ENCODE data around the gene FYN.
"Not testable (repeated sequence)": the region's sequence is repeated elsewhere in the genome, so short reads cannot be mapped to it uniquely, and the experiment has no call there.

The FYN gene

DNA sequence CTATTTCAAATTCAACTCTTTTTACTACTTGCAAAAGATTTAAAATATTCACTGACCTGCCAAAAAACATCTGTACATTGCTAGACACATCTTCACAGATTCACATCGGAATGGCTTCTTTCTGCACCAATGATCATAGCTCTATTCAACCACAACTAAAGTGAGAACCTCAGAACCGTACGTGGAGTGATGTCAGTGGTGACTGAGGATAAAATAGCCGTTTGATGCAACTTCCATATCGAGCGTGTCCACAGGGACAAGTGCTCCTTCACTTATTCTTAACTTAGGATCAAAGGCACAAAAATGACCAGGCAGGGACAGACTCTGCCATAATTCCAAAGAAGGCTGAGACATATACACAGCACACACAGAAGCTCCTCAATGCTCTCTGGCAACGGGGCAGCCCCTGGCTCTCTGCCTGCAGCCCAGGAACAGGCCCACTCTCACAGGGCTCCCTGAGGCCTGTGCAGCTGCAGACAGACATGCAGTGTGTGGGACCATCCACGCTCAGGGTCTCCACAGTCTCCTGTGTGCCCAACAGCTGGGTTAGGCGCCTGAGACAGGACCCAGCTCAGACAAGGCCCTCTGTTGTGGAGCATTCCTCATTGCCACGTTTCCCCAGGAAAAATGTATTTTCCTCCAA lies 22.8 kb downstream of the FYN start:
- DNase-seq: no peak

DNA sequence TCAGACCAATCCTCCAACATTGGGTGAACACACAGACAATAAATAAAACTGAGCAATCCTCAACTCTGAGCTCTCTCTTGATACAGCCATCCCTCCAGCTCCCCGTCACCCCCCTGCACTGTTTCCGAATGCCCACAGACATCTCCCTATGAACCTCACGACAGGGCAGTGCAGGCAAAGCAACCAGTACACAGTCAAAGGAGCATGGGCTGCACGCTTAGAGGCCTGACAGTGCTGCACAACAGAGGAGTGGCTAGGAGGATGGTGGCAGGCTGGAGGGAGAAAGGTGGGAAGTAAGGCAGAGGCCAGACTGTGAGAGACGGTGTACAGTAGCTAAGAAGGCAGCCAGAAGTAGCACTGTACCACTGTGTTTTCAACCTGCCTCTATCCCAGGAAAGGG lies 24.0 kb downstream of the FYN start:
- DNase-seq: no peak

DNA sequence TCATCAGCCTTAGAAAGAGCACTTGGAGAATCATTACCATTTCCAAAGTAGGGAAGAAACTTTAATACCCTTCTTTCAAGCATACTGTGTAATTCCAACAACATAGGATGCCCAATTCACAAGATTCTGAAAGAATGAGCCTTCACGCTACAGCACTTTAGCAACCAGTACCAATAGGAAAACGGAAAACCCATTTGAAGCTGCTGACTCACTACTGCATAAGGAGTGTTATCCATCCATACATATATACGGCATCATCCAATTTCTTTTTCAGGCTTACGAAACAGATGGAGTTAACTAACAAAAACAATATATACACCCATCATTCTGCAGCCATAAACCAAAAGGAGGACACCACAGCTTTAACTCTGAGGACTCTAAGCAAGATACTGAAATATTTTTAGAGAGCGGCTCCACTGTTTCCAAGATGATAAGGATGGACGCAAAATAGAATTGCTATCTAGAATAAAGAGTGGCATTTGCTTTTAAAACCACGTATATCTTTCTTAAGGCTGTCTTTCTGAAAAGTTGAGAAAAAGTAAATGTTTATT lies 24.9 kb downstream of the FYN start:
- no peak for DNase-seq

DNA sequence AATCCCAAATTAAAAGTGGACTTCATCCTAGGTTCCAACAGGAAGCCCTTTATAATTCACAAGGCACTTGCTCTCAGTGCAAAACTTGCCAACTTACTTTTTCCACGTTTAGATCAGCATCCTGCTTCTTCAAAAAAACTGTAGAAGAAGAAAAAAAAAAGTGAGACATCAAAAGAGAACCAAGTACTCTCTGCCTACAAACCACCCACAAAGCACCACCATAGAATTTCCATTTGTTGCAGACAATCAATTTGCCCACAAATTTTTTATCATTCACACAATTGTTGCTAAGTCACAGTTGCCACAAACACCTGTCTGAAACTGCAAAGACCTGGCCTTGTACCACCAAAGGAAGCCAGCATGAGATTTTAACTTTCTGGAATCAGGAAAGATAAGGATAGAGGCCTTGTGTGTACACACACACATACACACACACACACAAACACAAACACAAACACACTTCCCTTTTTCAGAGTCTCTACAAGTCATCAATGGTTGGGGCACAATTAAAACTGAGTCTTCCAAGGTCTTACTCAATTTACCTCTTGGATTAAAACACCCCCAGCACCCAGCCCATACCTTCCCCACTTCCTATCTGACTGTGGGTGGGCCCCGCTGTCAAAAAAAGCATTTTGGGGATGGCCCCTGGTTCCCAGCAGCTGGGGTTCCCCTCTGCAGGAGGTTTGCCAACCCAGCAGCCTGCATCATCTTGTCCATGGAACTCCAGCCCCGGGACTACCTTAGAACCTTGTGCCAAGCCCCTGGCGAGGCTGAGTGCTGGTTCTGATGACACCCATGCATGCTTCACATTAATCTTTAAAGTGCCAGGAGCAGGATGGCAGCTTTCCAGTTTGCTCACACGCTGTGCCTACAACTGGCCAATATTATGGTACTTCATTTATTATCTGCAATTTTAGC lies 26.5 kb downstream of the FYN start:
- DNase-seq: peak; percentile 14

DNA sequence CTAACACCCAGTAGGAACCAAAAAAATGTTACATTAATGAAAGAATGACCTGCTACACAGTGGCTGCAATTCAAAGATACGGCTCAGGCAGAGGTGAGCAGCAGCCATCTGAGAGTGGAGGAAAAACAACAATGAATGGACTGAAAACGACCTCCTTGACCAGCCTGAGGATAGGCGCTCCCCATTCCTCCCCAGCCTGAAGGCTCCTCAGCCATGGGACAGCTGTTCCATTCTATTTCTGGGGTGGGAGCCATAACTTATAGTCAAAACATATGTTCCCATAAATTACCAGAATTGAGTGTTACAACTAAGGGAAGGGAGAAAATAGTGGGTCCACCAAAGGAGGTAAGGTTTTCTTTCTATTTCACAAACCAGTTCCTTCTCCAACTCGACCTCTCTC lies 27.2 kb downstream of the FYN start:
- no peak for DNase-seq

DNA sequence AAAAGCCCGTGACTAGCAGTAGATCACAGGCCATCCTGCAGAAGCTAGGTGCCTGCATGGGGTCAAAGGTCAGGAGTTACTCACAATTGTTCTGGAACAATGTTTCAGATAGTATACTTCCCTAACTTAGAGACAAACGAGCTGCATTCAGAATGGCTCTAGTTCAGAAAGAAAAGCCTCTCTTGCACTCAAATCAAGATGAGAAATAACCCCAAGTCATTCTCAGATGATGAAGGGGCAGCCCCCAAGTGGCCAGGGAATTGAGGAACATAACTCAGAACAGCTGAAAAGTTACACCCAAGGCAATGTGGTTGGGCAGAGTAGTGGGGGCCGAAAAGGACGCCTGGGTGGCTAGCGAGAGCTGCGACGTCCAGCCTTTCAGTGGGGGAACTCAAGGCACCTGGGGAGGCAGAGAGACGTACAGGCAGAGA lies 27.8 kb downstream of the FYN start:
- no peak for DNase-seq

DNA sequence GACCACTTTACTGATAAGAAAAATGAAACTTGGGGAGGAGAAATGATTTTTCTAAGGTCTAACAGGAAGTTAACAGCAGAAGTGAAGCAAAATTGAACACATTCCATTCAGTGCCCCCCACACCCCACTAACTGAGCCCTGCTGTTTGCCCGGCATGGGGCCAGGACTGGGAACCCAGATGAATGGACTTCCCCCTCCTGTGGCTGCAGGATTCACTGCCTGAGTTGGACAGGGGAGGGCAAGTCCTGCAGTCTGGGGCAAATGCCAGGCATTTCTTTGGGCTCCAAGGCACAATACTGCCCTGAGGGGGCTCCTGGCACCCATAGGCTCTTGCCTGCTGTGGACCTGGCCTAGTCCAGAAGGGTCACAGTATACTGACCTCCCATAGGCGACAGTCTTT lies 28.3 kb downstream of the FYN start:
- no peak for DNase-seq

DNA sequence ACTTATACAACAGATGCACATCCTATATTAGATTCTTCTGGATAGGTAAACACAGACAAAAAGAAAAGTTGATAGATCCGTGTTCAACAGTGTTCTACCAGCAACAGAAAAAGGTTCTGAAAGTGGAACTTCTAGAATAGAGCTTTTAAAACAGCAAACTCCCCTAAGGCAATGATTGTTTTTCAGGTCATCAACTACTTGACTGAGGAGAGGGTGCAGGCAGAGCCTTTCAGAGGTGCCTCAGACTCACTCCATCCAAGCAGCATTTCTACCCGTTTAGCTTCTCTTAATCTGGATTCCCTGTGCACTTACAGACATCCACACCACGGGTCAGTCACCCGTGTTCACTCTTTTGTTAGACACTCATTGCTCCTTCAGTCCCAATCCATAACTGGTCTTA lies 28.9 kb downstream of the FYN start:
- DNase-seq: no peak

DNA sequence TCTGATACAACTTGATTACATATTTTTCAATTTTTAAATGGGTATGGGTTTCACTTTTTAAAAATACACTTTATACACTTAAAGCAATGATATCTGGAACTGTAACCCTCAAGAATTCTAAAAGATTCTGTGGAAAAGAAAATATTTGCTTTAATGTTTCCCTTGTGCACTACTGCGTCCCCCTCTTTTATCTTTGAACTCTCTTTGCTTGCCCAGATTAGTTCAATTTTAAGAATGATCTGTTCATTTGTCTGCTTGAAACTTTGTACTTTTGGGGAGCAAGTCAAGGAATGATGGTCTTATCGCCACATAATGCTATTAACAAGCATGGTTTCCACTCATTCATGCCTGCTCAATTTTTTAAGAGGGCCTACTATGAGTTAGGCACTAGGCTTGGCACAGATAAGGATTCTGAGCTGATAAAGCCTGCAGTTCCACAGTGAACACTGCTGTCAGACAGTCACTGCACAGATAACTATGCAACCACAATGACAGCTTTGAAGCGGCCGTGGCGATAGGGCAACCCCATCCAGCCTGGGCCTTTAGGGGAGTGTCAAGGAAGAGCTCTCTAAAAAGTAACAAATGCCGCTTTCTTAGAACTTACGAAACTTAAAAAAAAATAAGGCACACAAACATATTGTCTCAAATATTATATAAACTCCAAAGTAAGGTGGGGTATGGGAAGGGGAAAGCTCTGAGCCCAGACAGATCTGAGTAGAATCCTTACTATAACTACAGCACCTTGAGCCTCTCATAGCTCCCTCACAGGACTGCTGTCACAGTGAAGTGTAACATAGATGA lies 29.7 kb downstream of the FYN start:
- DNase-seq: no peak

DNA sequence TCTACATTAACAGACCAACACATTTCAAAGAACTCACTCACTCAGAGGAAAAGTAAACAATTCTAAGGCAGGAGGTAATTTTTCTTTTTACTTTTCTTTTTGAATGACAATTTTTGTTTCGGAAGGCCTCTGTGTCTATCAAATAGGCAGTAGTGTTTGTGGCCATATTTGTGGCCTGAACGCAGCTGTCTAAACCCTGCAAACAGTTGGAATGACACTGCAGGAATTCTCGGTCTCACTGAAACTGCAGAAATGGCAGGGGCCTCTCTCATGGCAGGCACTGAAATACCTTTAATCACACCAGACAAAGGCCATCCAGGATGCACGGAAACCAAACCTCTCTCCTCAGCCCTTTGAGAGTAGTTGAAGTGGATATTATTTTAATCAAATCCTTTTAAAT lies 30.4 kb downstream of the FYN start:
- no peak for DNase-seq

DNA sequence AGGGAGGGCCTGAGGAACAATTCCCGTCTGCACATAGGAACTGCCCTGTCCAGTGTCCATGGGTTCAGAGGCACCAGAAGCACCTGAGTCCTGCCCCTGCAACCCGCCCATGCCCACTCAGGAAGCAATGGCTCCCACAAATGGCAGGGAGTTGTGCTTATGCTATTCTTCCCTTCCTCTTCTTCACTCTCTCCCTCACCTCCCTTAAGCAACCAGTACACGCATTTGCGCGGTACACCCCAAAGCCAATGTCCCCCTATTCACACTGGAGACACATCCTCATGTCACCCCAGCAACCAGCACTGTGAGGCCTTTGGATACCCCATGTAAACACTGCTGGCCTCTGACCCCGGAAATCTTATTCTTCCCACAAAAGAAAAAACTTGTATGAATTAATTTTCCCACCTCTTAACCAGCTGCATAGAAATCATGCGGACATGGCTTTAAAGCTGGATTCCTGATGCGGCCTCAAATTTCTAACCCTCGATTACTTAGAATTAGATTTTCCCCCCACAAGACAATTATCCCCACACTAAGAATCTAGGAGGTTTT lies 30.9 kb downstream of the FYN start:
- no peak for DNase-seq

DNA sequence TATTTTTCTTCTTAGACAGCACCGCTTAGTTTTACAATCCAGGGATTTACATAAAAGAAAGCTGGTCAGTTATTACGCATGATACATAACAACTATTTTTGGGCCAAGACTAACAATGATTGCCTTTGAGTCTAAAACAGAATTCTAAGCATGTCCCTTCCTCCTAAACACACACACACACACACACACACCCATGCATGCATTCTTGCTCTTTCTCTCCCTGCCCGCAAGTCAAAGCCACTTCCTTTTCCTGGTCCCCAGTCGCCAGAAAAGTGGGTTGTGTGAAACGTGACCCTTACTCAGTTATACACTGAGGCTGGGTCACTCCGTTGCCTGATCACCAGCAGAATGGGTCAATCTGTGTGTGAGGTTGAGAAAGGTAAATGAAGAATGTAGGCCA lies 31.4 kb downstream of the FYN start:
- DNase-seq: no peak

DNA sequence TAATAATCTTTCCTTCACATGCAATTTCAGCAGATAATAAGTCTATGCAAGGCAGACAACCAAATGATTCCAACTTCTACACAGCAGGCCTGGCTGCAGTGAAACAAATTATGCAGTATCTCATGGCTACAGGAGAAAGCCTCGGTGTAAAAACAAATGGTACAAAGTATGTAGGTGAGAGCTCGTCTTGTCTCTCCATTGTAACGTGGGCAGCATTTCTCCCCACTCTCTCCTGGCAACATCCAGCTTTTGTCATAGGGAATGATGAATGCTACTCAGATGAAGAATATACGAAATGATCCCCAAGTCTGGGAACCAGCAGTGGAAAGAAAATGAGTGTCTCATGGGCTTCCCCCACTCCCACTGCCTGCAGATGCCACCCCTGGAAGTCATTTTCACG lies 32.4 kb downstream of the FYN start:
- no peak for DNase-seq

DNA sequence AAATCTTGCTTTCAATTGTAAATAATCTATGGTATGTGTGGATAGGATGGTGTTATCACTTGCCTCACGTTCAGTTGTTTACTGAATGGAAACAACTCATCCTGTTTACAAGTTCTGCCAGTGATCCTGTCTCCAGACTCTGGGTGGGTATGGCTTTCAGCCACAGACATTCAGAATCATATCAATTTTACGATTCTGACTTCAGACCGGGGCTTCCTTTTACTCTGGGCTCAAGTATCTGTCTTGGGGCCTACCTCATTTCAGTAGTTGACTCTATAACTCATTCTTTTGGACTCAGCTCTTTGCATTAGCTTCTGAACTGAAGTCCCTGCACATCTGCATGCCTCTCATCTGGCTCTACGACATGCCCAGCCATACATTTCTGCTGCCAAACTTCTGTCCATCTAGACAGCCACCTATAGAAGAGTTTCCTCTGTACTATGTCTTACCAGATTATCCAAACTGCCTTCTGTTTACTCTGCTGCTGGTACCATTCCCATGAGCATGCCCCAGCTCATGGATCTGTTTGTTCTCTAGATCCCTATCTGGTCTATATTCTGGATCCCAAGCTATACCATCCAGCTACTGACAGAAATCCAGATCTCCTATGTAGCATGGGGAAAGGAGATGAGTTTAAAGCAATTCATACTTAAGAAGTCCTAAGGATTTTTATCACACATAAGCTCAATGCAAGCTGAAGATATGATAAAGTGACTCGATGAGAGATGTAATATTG lies 34.3 kb downstream of the FYN start:
- DNase-seq: no peak

DNA sequence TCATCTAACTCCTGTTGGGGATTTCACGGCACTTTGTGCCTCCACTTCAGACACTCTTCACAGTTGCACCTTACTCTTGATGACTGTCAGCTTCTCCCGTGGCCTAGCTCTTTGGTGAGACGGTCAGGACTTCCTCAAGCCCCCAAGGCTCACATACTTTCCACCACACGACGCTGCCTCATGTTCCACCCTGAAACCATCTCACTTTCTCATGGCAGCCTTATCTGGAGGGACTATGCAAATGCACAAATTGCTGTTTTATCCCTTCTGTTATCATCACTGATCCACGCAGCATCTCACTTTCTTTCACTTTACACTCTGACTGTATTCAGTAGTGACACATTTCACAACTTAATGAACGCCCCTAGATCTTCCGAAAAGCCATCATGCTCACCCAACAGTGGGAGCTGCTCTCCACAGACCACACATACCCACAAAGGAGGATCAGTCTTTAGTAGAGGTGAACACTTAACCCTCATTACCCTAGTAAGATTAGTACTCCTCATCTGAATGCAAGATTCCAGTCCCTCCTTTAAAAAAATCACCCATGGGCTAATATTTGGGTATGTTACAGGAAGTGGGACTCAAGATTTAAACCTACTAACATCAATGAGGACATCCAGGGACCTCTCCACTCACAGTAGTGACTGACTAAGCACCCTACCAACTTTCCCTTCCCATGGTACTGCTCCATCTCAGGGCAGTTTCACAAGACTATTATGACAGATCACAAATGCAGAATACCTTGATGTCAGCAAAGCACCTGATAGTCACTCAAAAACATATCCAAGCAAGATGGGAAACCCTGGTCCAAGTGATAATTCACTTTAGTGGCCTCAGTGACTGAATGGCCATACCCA lies 35.4 kb downstream of the FYN start:
- DNase-seq: no peak

DNA sequence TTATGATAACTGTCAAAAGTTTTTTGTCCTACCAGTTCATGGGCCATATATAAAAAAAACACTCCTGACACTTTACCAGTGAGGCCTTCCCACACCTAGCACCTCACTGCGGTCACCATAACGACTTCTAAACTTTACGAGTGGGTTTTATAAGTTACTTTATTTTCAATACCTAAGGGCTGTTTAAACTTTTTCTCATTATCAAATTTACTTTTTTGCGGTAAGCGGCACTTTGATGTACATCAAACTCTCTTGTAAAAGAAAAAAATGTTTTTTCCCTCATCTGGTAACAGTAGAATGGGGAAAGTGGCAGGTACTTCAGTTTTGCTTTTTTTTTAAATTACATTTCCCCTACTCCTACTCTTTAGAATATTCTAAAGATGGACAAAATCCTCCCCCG lies 36.2 kb downstream of the FYN start:
- no peak for DNase-seq

DNA sequence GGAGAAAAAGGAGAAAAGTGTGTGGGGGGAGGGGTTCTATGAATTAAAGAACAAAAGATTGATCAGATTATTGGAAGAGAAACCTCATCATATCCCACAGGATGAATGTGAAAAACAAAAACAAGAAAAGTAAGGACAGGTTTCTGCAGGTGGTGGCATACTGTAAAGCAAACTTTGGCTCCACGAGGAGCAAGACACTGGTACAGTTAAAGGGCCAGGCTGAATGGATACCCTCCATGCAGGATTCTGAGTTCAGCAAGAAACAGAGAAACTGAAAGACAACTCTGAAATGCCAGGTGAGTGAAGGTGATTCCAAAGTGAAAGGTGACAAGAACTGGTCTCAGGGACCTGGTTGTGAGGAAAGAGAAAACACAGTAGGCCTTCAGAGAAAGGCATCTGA lies 37.4 kb downstream of the FYN start:
- no peak for DNase-seq

DNA sequence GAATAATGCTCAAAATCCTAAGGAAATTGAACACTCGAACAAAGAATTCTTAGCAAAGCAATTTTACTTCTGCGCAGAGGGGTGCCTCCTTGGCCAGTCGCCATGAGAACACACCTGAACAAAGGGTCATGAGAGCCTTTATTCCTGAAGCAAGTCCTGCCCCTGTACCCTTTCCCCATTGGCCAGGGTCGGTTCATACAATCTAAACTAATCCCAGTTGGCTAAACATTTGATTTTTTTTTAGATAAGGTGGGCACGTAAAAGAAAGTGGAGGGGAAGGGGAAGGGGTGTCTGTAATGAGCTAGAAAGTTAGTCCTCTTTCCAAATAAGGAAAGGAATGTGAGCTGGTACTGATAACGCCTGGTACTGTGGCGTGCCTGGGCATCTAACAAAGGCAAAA lies 37.9 kb downstream of the FYN start:
- not testable (repeated sequence) for DNase-seq

DNA sequence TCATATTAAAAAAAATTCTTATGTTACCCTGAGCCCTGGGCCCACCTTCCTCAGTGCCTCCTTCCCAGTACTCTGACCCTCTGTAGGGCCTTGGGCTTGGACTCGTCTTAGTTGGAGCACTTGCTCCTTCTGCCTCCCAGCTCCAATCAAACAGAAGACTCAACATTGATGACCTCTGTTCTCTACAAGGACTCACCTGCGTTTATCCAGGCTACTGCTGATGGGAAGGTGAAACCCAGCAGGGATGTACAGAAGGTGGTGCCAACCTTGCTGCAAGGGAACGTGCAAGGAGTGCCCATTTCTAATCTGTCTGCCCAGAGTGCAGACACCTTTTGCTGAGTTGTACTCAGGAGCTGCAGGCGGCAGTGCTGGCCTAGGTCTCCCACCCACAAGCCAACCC lies 38.9 kb downstream of the FYN start:
- DNase-seq: no peak

DNA sequence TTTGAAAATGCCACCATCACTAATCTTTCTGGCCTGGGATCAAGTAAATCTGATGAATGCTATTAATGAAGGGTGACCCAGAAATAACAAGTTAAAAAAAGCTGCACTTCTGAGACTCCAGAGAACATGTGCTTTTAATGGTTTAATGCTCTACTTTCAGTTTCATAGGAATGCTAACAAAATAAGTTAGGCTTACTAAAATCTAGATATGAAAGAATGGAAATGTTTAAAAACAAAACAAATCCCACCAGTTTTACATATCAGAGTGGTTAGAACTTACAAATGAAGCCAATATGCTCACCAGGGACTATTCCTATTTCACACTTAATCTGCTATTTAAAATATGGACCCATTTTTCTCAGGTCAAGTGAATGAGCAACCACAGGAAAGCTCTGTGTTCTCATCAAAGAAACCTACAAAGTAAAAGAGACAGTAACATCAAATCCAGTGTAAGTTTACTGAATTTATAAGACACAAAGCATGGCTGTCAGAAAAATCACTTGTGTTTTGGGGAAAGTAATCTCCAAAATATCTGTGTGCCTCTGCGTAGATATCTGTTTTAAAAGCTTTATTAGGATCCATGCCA lies 40.3 kb downstream of the FYN start:
- no peak for DNase-seq

DNA sequence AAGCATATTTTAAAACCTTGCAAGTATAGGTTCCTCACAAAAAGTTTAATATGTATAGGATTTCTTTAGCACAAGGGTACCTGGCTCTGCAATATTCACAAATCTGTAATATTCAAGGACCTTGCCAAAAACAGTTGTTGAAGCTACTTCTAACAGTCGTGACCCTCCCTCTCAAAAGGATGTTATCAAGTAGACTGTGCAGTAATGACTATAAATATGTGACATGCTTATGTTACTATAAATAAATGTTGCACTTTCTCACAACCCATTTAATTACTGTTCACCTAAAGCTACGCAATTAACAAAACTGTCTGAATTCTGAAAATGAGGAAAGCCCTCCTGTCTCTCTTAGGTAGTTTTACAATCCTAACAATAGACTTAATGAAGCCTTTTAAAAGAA lies 41.8 kb downstream of the FYN start:
- no peak for DNase-seq

Measured in DMS79 (cell line).